AG10803 (cell line): Measurements from ENCODE around the gene STK39.

Experiments
- DNase-seq: peaks from one replicate; pipeline ENCODE4 v3.0.0; 2010; ENCODE audit warnings: low read depth
- H3K4me3 ChIP-seq: 2 replicates; pipeline ENCODE4 v1.5.1; 2011; ENCODE audit warnings: mild to moderate bottlenecking, low read length, control low read depth
- TF ChIP-seq, protein P1 (sequence below): conservative IDR thresholded peaks from 2 replicates; pipeline ENCODE4 v1.5.1; 2011; ENCODE audit warnings: mild to moderate bottlenecking, low read length, control low read depth, inconsistent platforms

STK39 gene

DNA sequence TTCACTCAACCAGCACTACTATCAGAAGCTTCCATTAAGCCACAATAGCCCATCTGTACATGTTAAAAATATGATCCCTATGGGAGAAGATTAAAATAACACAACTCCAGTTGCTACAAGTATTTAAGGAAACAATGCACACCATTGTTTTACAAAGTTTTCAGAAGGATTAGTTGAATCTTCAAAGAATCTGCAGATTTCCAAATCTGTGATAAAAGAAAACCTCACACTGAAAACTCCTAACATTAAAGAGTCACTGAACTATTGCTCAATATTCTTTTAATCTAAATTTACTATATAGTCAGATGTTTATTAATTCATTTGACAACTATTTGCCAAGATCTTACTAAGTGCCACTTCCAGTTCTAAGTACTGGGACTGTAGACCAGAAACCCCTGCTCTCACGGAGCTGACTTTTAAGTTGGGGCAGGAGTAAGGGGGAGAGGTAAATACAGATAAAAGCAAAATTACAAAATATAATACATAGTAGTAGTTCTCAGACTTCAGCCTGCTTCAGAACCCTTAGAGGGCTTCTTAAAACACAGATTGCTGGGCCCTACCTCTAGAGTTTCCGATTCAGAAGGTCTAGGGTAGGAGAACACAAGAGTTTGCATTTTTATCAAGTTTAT, 94.4 kb downstream of the STK39 start:
- no peak overlapping the region for H3K4me3 ChIP-seq
- TF ChIP-seq, protein P1, sequence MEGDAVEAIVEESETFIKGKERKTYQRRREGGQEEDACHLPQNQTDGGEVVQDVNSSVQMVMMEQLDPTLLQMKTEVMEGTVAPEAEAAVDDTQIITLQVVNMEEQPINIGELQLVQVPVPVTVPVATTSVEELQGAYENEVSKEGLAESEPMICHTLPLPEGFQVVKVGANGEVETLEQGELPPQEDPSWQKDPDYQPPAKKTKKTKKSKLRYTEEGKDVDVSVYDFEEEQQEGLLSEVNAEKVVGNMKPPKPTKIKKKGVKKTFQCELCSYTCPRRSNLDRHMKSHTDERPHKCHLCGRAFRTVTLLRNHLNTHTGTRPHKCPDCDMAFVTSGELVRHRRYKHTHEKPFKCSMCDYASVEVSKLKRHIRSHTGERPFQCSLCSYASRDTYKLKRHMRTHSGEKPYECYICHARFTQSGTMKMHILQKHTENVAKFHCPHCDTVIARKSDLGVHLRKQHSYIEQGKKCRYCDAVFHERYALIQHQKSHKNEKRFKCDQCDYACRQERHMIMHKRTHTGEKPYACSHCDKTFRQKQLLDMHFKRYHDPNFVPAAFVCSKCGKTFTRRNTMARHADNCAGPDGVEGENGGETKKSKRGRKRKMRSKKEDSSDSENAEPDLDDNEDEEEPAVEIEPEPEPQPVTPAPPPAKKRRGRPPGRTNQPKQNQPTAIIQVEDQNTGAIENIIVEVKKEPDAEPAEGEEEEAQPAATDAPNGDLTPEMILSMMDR, result no peak
- no peak for DNase-seq

DNA sequence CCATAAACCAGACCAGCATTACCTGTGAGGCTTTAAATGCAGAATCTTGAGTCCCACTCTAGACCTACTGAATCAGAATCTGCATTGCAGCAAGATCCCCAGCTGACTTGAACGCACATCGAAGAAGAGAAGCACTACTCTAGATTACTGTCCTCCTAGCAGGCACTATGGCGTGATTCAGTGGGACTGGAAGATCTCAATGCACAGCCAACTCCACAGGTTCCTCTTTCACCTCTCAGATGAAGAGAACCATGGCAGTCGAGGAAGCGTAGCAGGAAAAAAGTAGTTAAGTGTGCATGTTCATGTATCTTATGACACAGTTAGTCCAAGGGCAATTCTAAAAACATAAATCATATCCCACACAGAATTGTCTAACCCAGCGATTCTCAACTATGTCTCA, 97.4 kb downstream of the STK39 start:
- TF ChIP-seq, protein P1, result no peak
- DNase-seq, result no peak
- H3K4me3 ChIP-seq, result no peak overlapping the region

DNA sequence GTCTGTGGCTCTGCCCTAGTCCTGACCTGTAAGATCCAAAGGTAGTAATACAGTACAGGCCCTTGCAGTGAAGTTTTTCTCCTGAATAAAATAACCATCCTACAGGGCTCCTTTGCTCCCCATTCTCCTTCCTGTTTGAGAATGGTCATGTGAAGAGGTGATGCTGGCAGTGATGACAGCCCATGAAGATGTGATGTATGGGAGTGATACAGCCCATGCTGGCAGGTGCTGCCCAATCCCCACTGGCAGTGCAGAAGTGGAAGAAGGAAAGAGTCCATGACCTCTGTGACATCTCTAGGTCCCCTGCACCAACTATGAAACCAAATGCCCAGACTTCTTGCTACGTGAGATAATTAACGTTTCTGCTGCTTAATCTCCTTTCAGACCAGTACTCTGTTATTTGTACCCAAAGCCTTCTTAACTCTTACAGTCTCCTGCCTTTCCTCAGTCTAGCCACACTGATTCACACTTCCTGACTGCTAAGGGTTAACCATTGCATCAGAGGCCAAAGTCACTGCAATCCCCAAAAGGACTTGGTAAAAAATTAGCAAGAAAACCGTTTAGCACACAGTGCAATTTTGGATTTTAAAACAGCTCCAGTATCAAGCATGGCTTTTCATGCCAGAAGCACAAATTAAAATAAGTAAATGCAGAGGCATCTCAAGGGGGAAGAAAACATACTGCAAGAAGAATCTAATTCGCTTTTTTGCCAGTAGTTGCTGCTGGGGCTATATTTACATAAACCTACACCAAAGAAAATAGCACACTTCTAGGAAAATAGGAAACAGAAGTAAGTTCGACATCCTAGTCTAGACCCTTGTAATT, 98.0 kb downstream of the STK39 start:
- no peak overlapping the region for H3K4me3 ChIP-seq
- DNase-seq, result no peak
- TF ChIP-seq, protein P1, result no peak

DNA sequence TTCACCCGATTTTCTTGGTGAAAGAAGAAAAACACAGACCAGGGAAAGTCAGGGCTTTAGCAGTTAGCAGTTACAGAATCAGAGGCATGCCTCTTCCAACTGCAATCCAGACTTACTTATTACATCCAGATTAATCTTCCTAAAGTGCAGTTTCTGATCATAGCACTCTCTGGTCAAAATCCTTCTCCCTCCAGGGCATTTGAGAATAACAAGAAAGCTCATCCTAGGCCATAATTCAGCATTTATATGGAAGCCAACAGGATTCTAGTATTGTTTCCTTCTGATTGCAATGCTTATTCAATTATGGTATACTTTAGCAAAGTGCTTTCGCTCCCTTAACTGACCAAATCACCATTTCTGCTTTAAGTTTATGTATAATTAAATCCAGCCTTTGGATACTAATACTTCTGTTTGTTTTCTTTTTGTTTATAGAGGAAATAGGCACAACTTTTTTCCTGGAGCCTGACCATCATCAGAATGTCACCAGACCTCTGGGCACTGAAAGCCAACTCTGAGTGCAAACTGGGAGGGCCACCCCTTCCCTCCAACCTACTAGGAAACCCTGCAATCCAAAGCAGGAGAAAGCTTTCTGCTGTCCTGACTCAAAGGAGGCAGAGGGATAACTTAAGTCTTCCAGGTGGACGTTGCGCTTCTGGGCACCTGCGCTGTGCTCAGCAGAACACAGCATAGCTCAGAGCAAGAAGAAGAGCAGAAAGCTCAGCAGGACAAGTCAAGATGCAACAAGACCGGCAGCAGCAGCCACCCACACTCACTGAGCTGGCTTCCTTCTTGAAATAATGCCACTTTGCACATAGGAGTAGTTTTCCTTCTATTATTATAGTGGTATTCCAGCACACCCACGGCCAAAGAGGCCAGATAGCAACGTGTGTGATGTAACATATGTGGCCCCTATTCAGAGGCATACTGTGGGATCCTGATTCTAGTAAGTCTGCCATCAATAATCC, 99.3 kb downstream of the STK39 start:
- no peak for DNase-seq
- TF ChIP-seq, protein P1, result no peak
- H3K4me3 ChIP-seq, result no peak overlapping the region

DNA sequence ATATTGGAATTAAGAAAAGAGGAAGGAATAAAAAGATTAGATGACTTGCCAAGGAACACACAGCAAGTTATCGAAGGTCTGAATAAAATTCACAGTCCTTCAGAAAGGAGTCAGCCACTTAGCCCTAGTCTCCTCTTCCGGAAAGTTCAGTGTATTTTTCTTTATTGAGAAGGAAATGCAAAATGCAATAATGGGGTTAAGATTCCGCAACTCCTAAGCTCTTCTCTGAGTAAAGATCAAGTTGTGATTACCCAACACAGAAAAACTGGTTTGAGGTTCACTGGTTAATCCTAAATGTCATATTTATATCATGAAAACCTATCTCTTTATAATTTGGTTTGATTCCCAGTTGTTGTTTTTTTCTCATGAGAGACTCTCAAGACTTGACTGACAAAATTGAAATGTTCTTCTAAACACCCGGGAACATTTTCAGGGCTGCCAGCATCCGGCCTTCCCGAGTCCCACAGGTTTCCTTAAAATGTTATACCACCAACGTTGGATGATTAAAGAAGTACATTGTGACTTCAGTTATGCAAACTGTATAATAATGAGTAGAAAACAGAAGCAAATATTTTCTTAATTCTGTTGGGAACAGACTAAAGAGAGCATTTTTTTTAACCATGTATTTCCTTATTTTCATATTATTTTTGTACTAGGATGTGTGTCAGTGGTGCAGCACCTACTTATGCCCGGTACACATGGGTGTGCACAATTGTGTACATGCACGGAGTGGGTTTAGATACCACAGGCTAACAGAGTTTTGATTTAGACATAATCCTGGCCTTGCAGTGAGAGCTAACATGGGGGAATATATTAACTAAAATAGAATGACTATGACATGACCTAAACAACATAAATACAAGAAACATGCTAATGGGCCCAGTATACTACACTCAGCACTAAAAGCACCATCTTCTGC, 100.2 kb downstream of the STK39 start:
- no peak for DNase-seq
- no peak overlapping the region for H3K4me3 ChIP-seq
- TF ChIP-seq, protein P1, result no peak
